ENCODE measurements around the gene TREH.

TREH gene

GRCh38 chr11:118610773-118611432 lies 68.5 kb downstream of the TREH start:
- CTCF ChIA-PET, result no interaction called here
- POLR2A ChIA-PET (ENCODE audit: low non-redundant PET), result no interaction called here
- DNase-seq (ENCODE audit: low spot score), result no peak
- peak overlapping the region; percentile 94 for H3K27ac ChIP-seq
- TF ChIP-seq, protein P1, sequence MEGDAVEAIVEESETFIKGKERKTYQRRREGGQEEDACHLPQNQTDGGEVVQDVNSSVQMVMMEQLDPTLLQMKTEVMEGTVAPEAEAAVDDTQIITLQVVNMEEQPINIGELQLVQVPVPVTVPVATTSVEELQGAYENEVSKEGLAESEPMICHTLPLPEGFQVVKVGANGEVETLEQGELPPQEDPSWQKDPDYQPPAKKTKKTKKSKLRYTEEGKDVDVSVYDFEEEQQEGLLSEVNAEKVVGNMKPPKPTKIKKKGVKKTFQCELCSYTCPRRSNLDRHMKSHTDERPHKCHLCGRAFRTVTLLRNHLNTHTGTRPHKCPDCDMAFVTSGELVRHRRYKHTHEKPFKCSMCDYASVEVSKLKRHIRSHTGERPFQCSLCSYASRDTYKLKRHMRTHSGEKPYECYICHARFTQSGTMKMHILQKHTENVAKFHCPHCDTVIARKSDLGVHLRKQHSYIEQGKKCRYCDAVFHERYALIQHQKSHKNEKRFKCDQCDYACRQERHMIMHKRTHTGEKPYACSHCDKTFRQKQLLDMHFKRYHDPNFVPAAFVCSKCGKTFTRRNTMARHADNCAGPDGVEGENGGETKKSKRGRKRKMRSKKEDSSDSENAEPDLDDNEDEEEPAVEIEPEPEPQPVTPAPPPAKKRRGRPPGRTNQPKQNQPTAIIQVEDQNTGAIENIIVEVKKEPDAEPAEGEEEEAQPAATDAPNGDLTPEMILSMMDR (conservative IDR thresholded peaks at IDR 0.05; ENCODE audit: low read depth), result no peak

DNA sequence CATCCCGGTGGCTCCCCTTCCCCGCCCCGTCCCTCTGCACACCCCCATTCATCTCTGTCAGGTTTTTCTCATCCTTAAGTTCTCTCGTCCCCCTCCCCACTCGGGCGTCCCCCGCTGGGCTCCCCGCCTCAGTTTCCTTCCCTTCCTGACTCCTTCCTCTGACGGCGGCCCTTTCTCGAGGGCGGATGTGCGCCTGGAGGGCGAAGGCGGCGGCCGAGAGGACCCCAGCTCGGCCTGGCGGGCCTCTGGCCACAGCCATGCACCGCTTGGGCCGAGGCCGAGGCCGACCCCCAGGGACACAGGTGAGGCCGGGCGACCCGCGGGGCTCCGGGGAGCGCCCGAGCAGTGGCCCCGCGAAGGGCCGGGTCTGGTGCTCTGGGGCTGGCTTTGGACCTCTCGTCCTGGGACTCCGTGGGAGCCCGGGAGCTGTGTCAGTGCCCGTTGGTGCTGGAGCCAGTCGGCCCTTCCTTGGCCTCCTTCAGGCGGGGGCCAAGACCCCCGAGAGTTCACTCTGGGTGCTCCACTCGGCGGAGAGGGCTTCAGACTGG lies 69.2 kb downstream of the TREH start:
- CTCF ChIA-PET, result no interaction called here
- DNase-seq (ENCODE audit: low spot score), result no peak
- peak overlapping the region; percentile 94 for H3K27ac ChIP-seq
- POLR2A ChIA-PET (ENCODE audit: low non-redundant PET), result no interaction called here
- TF ChIP-seq, protein P1 (conservative IDR thresholded peaks at IDR 0.05; ENCODE audit: low read depth), result no peak

GRCh38 chr11:118609380-118610224 lies 69.8 kb downstream of the TREH start:
- peak overlapping the region; percentile 94 for H3K27ac ChIP-seq
- POLR2A ChIA-PET (ENCODE audit: low non-redundant PET), result interaction anchor here (1.1 kb wide), 1 partner anchor 10 kb away, joined by 7 read pairs; no protein-coding TSS in a partner anchor
- CTCF ChIA-PET, result interaction anchor here (0.7 to 1.2 kb wide), 4 partner anchors 15 to 81 kb away, joined by 3 to 7 read pairs (median 4); no protein-coding TSS in a partner anchor
- TF ChIP-seq, protein P1 (conservative IDR thresholded peaks at IDR 0.05; ENCODE audit: low read depth), result no peak
- DNase-seq (ENCODE audit: low spot score), result no peak

- peak; percentile 44 for DNase-seq (ENCODE audit: low spot score)
- peak overlapping the region; percentile 94 for H3K27ac ChIP-seq
- TF ChIP-seq, protein P1 (conservative IDR thresholded peaks at IDR 0.05; ENCODE audit: low read depth), result no peak
- ChIA-PET POLR2A (ENCODE audit: low non-redundant PET) (interaction anchor here (0.6 to 1.1 kb wide), 2 partner anchors 11 to 16 kb away, joined by 3 to 7 read pairs; no protein-coding TSS in a partner anchor), CTCF (interaction anchor here (0.7 to 1.2 kb wide), 5 partner anchors 10 to 82 kb away, joined by 3 to 7 read pairs (median 3); no protein-coding TSS in a partner anchor)
Observed at GRCh38 chr11:118608360-118609227, 70.9 kb downstream of the TREH start.

- DNase-seq (ENCODE audit: low spot score), result peak; percentile 71
- TF ChIP-seq, protein P1 (conservative IDR thresholded peaks at IDR 0.05; ENCODE audit: low read depth), result peak; percentile 60
- H3K27ac ChIP-seq, result peak within 1 kb of the TSS; percentile 94
- ChIA-PET CTCF (interaction anchor here (0.6 to 4.6 kb wide), 9 partner anchors 8 to 405 kb away, joined by 3 to 25 read pairs (median 3); no protein-coding TSS in a partner anchor), POLR2A (ENCODE audit: low non-redundant PET) (interaction anchor here (0.6 kb wide), 1 partner anchor 15 kb away, joined by 3 read pairs; no protein-coding TSS in a partner anchor)
Observed at GRCh38 chr11:118607401-118608359, 71.8 kb downstream of the TREH start, which contains the start of gene PHLDB1. TSS of gene PHLDB1 (plus strand) at chr11:118607615. CDS start at chr11:118613837, 6,222 bp downstream.

All from RWPE1 (cell line).